ENCODE data around the gene RRH.
"Not testable (repeated sequence)": the region's sequence is repeated elsewhere in the genome, so short reads cannot be mapped to it uniquely, and the experiment has no call there.

The RRH gene

DNA sequence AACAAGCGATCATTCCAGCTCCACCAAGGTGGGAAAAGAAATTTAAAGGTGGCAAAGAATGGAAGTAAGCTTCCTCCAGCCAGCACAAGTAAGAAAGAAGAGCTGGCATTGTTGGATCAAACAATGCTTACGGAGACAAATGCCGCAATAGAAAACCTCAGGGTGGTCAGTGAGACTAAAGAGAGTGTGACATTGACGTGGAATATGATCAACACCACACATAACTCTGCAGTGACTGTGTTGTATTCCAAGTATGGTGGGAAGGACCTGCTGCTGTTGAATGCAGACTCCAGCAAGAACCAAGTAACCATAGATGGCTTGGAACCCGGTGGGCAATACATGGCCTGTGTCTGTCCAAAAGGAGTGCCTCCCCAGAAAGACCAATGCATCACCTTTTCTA lies 42.3 kb downstream of the RRH start:
- Histone ChIP-seq H3K9me3 (no peaks in the 10 kb centered on the region), H3K4me1 (no peaks in the 10 kb centered on the region), H3K27me3 (no peaks in the 10 kb centered on the region), H3K36me3 (no peaks in the 10 kb centered on the region), H3K4me3 (ENCODE audit: low read depth, low read length) (no peak overlapping the region)
- no peak for DNase-seq
- TF ChIP-seq, protein P1, sequence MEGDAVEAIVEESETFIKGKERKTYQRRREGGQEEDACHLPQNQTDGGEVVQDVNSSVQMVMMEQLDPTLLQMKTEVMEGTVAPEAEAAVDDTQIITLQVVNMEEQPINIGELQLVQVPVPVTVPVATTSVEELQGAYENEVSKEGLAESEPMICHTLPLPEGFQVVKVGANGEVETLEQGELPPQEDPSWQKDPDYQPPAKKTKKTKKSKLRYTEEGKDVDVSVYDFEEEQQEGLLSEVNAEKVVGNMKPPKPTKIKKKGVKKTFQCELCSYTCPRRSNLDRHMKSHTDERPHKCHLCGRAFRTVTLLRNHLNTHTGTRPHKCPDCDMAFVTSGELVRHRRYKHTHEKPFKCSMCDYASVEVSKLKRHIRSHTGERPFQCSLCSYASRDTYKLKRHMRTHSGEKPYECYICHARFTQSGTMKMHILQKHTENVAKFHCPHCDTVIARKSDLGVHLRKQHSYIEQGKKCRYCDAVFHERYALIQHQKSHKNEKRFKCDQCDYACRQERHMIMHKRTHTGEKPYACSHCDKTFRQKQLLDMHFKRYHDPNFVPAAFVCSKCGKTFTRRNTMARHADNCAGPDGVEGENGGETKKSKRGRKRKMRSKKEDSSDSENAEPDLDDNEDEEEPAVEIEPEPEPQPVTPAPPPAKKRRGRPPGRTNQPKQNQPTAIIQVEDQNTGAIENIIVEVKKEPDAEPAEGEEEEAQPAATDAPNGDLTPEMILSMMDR (IDR thresholded peaks at IDR 0.05; ENCODE audit: low read depth, low read length): no peak

DNA sequence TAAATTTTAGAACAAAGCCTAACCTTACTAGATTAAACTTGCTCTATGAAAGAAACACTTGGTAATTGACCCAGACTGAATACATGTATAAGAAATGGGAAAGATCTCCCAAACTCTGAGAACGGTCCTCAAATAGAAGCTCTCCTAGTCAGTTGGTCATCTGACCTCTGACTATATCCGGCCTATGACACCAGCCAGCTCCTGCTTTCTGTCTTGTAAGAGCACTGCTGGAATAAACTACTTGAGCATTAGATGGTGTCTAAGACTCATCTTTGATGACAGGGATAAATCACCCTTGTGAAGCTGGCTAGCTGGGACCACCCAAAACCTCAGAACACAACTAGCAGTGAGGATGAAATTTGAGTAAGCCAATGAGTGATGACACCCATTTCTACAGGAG lies 44.3 kb downstream of the RRH start:
- H3K4me1 ChIP-seq: no peaks in the 10 kb centered on the region
- TF ChIP-seq, protein P1 (IDR thresholded peaks at IDR 0.05; ENCODE audit: low read depth, low read length): no peak
- no peaks in the 10 kb centered on the region for H3K36me3 ChIP-seq
- DNase-seq: no peak
- H3K4me3 ChIP-seq (ENCODE audit: low read depth, low read length): no peak overlapping the region
- H3K27me3 ChIP-seq: no peaks in the 10 kb centered on the region
- no peaks in the 10 kb centered on the region for H3K9me3 ChIP-seq

DNA sequence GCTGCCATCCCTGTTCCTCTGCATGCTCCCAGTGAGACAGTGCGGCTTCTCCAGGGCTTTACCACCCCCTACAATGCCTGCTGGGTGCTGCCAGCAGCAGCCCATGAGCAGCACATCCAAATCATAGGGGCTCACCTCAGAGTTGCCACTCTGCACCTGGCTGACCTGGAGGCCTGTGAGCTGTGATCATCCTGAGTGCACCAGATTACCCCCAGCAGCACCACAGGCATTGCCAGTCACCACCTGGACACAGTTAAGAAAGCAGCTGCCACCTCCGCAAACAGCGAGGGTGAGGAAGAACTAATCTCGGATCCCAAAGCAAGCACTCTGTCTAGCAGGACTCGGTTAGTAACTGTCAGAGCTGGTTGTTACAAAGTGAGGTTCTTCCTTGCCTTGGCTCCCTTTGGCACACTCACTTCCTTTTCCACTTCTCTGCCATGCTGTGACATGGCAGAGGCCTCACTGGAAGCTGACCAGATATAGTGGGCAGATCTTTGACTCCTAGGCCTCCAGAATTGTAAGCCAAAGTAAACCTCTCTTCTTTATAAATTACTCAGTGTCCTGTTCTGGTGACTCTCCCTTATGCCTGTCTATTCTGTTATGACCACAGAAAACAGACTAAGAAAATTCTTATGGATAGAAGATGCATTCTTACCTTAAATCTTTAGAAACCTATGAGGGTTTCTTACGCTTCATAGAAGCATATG lies 45.3 kb downstream of the RRH start:
- TF ChIP-seq, protein P1 (IDR thresholded peaks at IDR 0.05; ENCODE audit: low read depth, low read length): no peak
- Histone ChIP-seq H3K4me1 (no peaks in the 10 kb centered on the region), H3K27me3 (no peaks in the 10 kb centered on the region), H3K4me3 (ENCODE audit: low read depth, low read length) (no peak overlapping the region), H3K36me3 (no peaks in the 10 kb centered on the region), H3K9me3 (no peaks in the 10 kb centered on the region)
- no peak for DNase-seq

DNA sequence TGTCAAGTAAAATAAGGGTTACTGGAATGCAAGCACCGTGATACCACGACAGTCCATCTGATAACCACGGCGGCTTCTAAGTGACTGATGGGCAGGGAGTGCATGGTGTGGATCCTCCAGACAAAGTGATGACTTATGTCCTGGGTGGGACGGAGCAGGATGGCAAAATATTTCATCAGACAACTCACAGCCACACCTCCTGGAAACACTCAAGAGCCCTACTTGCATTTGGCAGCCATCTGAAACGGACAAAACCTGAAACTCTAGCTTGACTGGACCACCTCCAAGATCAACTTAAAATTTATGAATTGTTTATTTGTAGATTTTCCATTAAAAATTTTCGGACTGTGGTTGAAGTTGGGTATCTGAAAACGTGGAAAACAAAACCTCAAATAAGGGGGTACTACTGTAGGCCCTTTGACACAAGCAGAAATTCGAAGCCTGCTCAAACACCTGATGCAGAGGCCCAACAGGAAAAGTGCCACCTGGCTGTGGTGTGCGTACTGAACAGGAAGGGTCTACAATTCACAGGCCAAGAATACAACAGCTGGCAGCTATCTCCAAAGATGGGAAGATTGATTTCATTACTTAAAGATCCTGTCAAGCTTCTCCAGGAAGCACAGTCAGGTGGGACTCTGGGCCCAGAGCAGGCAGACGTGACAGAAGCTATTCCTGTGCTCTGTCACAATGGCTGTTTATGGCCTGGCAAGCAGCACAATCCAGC lies 46.2 kb downstream of the RRH start:
- Histone ChIP-seq H3K36me3 (no peaks in the 10 kb centered on the region), H3K4me1 (no peaks in the 10 kb centered on the region), H3K27me3 (no peaks in the 10 kb centered on the region), H3K9me3 (no peaks in the 10 kb centered on the region), H3K4me3 (ENCODE audit: low read depth, low read length) (no peak overlapping the region)
- DNase-seq: no peak
- TF ChIP-seq, protein P1 (IDR thresholded peaks at IDR 0.05; ENCODE audit: low read depth, low read length): no peak

DNA sequence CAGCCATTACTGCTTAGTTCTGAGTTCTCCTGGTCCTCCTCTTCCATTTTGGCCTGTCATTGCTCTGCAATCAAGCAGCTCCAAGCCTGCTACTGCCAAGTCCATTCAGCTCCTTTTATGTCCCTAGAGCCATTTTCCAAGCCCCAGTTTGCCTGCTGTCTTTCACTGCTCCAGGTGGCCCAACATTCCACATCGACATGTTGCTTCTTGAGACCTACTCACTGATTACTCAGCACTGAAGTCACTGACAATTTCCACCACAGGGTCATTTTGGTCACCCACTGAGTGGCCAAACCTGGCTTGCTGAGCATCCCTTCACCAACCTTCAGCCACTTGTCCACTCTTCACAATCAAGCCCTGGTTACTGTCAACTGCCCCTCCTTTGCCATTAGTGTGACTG lies 47.3 kb downstream of the RRH start:
- H3K4me3 ChIP-seq (ENCODE audit: low read depth, low read length): no peak overlapping the region
- no peaks in the 10 kb centered on the region for H3K36me3 ChIP-seq
- no peaks in the 10 kb centered on the region for H3K4me1 ChIP-seq
- DNase-seq: no peak
- TF ChIP-seq, protein P1 (IDR thresholded peaks at IDR 0.05; ENCODE audit: low read depth, low read length): no peak
- no peaks in the 10 kb centered on the region for H3K27me3 ChIP-seq
- H3K9me3 ChIP-seq: no peaks in the 10 kb centered on the region

DNA sequence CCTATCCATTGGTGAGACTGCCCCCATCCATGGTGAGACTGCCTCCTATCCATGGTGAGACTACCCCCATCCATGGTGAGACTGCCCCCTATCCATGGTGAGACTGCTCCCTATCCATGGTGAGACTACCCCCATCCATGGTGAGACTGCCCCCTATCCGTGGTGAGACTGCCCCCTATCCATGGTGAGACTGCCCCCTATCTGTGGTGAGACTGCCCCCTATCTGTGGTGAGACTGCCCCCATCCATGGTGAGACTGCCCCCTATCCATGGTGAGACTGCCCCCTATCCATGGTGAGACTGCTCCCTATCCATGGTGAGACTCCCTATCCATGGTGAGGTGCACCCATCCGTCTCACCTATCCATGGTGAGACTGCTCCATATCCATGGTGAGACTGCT lies 47.8 kb downstream of the RRH start:
- H3K9me3 ChIP-seq; H3K4me1 ChIP-seq; H3K4me3 ChIP-seq (ENCODE audit: low read depth, low read length); DNase-seq; H3K36me3 ChIP-seq; H3K27me3 ChIP-seq: not testable (repeated sequence)

All from BE2C (cell line).